ENCODE data around the gene WDSUB1.

DNA sequence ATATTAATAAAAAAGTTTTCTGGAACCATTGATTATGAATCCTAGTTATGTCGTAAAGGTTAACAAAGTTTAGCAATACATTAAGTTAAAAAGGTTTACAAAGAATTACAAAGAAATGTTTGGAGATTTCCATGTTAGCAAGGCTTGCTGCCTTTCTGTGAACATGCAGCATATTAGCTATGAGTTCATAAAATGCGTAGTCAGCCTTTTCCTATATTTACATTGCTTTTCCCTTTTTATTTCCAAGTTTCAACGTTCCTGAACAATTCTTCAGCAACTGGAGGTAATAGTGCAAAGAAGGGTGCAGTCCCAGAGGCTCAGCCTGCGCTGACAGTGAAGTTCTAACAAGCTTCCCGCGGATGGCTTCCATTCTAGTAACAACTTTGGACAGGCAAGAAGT lies 51.6 kb downstream of the WDSUB1 start:
- TF ChIP-seq, protein P1, sequence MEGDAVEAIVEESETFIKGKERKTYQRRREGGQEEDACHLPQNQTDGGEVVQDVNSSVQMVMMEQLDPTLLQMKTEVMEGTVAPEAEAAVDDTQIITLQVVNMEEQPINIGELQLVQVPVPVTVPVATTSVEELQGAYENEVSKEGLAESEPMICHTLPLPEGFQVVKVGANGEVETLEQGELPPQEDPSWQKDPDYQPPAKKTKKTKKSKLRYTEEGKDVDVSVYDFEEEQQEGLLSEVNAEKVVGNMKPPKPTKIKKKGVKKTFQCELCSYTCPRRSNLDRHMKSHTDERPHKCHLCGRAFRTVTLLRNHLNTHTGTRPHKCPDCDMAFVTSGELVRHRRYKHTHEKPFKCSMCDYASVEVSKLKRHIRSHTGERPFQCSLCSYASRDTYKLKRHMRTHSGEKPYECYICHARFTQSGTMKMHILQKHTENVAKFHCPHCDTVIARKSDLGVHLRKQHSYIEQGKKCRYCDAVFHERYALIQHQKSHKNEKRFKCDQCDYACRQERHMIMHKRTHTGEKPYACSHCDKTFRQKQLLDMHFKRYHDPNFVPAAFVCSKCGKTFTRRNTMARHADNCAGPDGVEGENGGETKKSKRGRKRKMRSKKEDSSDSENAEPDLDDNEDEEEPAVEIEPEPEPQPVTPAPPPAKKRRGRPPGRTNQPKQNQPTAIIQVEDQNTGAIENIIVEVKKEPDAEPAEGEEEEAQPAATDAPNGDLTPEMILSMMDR (IDR thresholded peaks at IDR 0.05), result no peak
- no peak for TF ChIP-seq POLR2A (IDR thresholded peaks at IDR 0.05)
